GM23248 (cell line): ENCODE results near the gene GOLPH3. TPM values are rescaled to one million over a fixed set of nuclear protein-coding genes. Genes with fewer than 3 reads are reported as not detected.
A peak's percentile ranks its signal among the peaks of the same experiment; 100 is the strongest.
"Not testable (repeated sequence)": the region's sequence is repeated elsewhere in the genome, so short reads cannot be mapped to it uniquely, and the experiment has no call there.

Experiments used
- DNase-seq: peaks from one replicate; pipeline ENCODE4 v3.0.0-alpha.2; 2015
- H2AFZ ChIP-seq: fragments of 200-600 bp; sonication (generic); 2 replicates; pipeline ENCODE4 v1.6.1; 2016; ENCODE audit warnings: antibody characterized with exemption
- H3F3A ChIP-seq: fragments of 200-600 bp; sonication (generic); 2 replicates; pipeline ENCODE4 v1.6.1; 2016; ENCODE audit warnings: mild to moderate bottlenecking, antibody characterized with exemption, mixed run types; ENCODE audit not compliant: insufficient read depth
- H3K27ac ChIP-seq: fragments of 200-600 bp; sonication (generic); 2 replicates; pipeline ENCODE4 v1.5.1; 2016; ENCODE audit warnings: mild to moderate bottlenecking
- H3K27me3 ChIP-seq: fragments of 200-600 bp; sonication (generic); replicated peaks from 2 replicates; pipeline ENCODE4 v1.6.1; 2016; ENCODE audit warnings: mild to moderate bottlenecking; ENCODE audit not compliant: insufficient read depth
- H3K36me3 ChIP-seq: fragments of 200-600 bp; sonication (generic); 2 replicates; pipeline ENCODE4 v1.6.1; 2016; ENCODE audit warnings: low read depth, mild to moderate bottlenecking
- H3K4me1 ChIP-seq: fragments of 200-600 bp; sonication (generic); 2 replicates; pipeline ENCODE4 v1.6.1; 2016; ENCODE audit warnings: mild to moderate bottlenecking; ENCODE audit not compliant: insufficient read depth
- H3K4me2 ChIP-seq: fragments of 200-600 bp; sonication (generic); one replicate; pipeline ENCODE4 v1.6.1; 2016; ENCODE audit warnings: mild to moderate bottlenecking; ENCODE audit not compliant: unreplicated experiment
- H3K4me3 ChIP-seq: fragments of 200-600 bp; sonication (generic); 2 replicates; pipeline ENCODE4 v1.5.1; 2016; ENCODE audit warnings: mild to moderate bottlenecking
- H3K79me2 ChIP-seq: fragments of 200-600 bp; sonication (generic); 2 replicates; pipeline ENCODE4 v1.6.1; 2016; ENCODE audit warnings: mild to moderate bottlenecking; ENCODE audit not compliant: insufficient read depth
- H3K9ac ChIP-seq: fragments of 200-600 bp; sonication (generic); 2 replicates; pipeline ENCODE4 v1.6.1; 2016; ENCODE audit warnings: mild to moderate bottlenecking
- H3K9me2 ChIP-seq: fragments of 200-600 bp; sonication (generic); 2 replicates; pipeline ENCODE4 v1.6.1; 2016; ENCODE audit warnings: mixed run types, mild to moderate bottlenecking, moderate library complexity; ENCODE audit not compliant: insufficient read depth
- H3K9me3 ChIP-seq: fragments of 200-600 bp; sonication (generic); one replicate; pipeline ENCODE4 v1.6.1; 2017; ENCODE audit warnings: low read depth
- H4K20me1 ChIP-seq: fragments of 200-600 bp; sonication (generic); 2 replicates; pipeline ENCODE4 v1.6.0; 2016; ENCODE audit not compliant: insufficient read depth
- EZH2 ChIP-seq: fragments of 200-600 bp; sonication (generic); IDR thresholded peaks from 2 replicates; pipeline ENCODE4 v1.6.1; 2018; ENCODE audit warnings: antibody characterized with exemption, mild to moderate bottlenecking; ENCODE audit not compliant: insufficient read depth, poor library complexity, severe bottlenecking
- EZH2phosphoT487 ChIP-seq: fragments of 200-600 bp; sonication (generic); IDR thresholded peaks from 2 replicates; pipeline ENCODE4 v1.6.1; 2018; ENCODE audit warnings: antibody characterized with exemption, moderate library complexity, mild to moderate bottlenecking, low read depth; ENCODE audit not compliant: insufficient read depth
- WGBS, 2 experiments: methylation state at CpG; one replicate each; pipeline ENCODE4 v1.1.6; 2015 to 2017; ENCODE audit warnings: low lambda C conversion rate in 2 of 2, low coverage in 1 of 2; ENCODE audit errors: missing lambda C conversion rate in 2 of 2; 5-methylcytosine and 5-hydroxymethylcytosine counted together
- in situ Hi-C: fragments of 300-500 bp; cut with MboI; formaldehyde crosslinking; loops from 2 replicates; pipeline ENCODE4 v1.15.0; 2020
- polyA plus RNA-seq: library from polyadenylated mRNA; unstranded; fragments of >200 nt; fragmentation: Nextera tagmentation; extraction: Ambion mirVana; gene quantifications from 2 replicates; pipeline ENCODE4 v1.2.1, GENCODE V29; 2016
- total RNA-seq: library from RNA; depleted of rRNA; stranded (reverse); fragments of >200 nt; shearing (Covaris generic); gene quantifications from 2 replicates; pipeline ENCODE4 v1.2.3, GENCODE V29; 2014

GOLPH3 gene
- total and polyA plus RNA-seq, 2 experiments from 2014 or later: 102 to 120 TPM

- H3K79me2 ChIP-seq: peaks cover 70% of the 10 kb centered on the region
- peak overlapping the region; percentile 96 for H3K4me3 ChIP-seq
- WGBS, 2 experiments: 1 to 2% methylated on average over 60 to 61 of the region's 74 CpGs
- DNase-seq: peak; percentile 83
- no peaks in the 10 kb centered on the region for H3K9me3 ChIP-seq
- no peaks in the 10 kb centered on the region for H3K9me2 ChIP-seq
- in situ Hi-C loops: no loop called here
- H3K9ac ChIP-seq: peak overlapping the region; percentile 100
- H3K27me3 ChIP-seq: no peaks in the 10 kb centered on the region
- H2AFZ ChIP-seq: peak overlapping the region; percentile 58
- H3K4me2 ChIP-seq: peak overlapping the region; percentile 93
- peaks cover 11% of the 10 kb centered on the region; the same call in 1 of the 2 replicates for H4K20me1 ChIP-seq
- H3F3A ChIP-seq: peaks cover 56% of the 10 kb centered on the region
- peaks cover 19% of the 10 kb centered on the region for H3K36me3 ChIP-seq
- H3K27ac ChIP-seq: peak overlapping the region; percentile 99
- H3K4me1 ChIP-seq: peaks cover 39% of the 10 kb centered on the region
- TF ChIP-seq EZH2: no peak
- TF ChIP-seq EZH2phosphoT487: no peak
These were observed 680 bp downstream of the GOLPH3 start for GRCh38 chr5:32173267-32174010.

- TF ChIP-seq EZH2 (no peak), EZH2phosphoT487 (no peak)
- DNase-seq: peak; percentile 28
- peaks cover 39% of the 10 kb centered on the region for H3K4me1 ChIP-seq
- peaks cover 59% of the 10 kb centered on the region for H3F3A ChIP-seq
- H4K20me1 ChIP-seq: peaks cover 11% of the 10 kb centered on the region; the same call in 1 of the 2 replicates
- no peaks in the 10 kb centered on the region for H3K9me3 ChIP-seq
- peaks cover 24% of the 10 kb centered on the region for H3K36me3 ChIP-seq
- in situ Hi-C loops: no loop called here
- 1% methylated on average over 4 of the region's 4 CpGs for WGBS, 2 experiments
- peaks cover 75% of the 10 kb centered on the region for H3K79me2 ChIP-seq
- H2AFZ ChIP-seq: peak overlapping the region; percentile 58; the same call in 1 of the 2 replicates
- H3K4me2 ChIP-seq: peak overlapping the region; percentile 93
- H3K9me2 ChIP-seq: no peaks in the 10 kb centered on the region
- H3K4me3 ChIP-seq: peak overlapping the region; percentile 96
- peak overlapping the region; percentile 100 for H3K9ac ChIP-seq
- H3K27me3 ChIP-seq: no peaks in the 10 kb centered on the region
- peak overlapping the region; percentile 99 for H3K27ac ChIP-seq
These were observed 1.2 kb downstream of the GOLPH3 start for GRCh38 chr5:32172923-32173266.

- in situ Hi-C loops, H3K9me2 ChIP-seq, H2AFZ ChIP-seq, H3K27me3 ChIP-seq, H3K9me3 ChIP-seq: not testable (repeated sequence)
- H3K4me3 ChIP-seq: peak overlapping the region; percentile 96
- peaks cover 81% of the 10 kb centered on the region for H3K79me2 ChIP-seq
- peak overlapping the region; percentile 100 for H3K9ac ChIP-seq
- H3K36me3 ChIP-seq: peaks cover 30% of the 10 kb centered on the region
- peaks cover 11% of the 10 kb centered on the region; the same call in 1 of the 2 replicates for H4K20me1 ChIP-seq
- 2% methylated on average over 34 of the region's 34 CpGs for WGBS, 2 experiments
- peak overlapping the region; percentile 99 for H3K27ac ChIP-seq
- peak; percentile 46 for DNase-seq
- H3F3A ChIP-seq: peaks cover 62% of the 10 kb centered on the region
- peaks cover 39% of the 10 kb centered on the region for H3K4me1 ChIP-seq
- H3K4me2 ChIP-seq: peak overlapping the region; percentile 93
These were observed 1.8 kb downstream of the GOLPH3 start for GRCh38 chr5:32172186-32172911.

GRCh38 chr5:32170303-32171151 is 3.6 kb downstream of the GOLPH3 start:
- 26 to 33% methylated on average over 5 of the region's 5 CpGs for WGBS, 2 experiments
- H3K9ac ChIP-seq: peak overlapping the region; percentile 100
- TF ChIP-seq EZH2phosphoT487 (no peak), EZH2 (no peak)
- peak; percentile 89 for DNase-seq
- H3F3A ChIP-seq: peaks cover 65% of the 10 kb centered on the region
- no peaks in the 10 kb centered on the region for H3K9me2 ChIP-seq
- H3K9me3 ChIP-seq: no peaks in the 10 kb centered on the region
- peaks cover 45% of the 10 kb centered on the region for H3K36me3 ChIP-seq
- in situ Hi-C loops: no loop called here
- no peaks in the 10 kb centered on the region for H3K27me3 ChIP-seq
- peaks cover 32% of the 10 kb centered on the region for H3K4me1 ChIP-seq
- peaks cover 96% of the 10 kb centered on the region for H3K79me2 ChIP-seq
- H3K4me3 ChIP-seq: peak overlapping the region; percentile 96
- peaks cover 23% of the 10 kb centered on the region; the same call in 1 of the 2 replicates for H4K20me1 ChIP-seq
- peak overlapping the region; percentile 99 for H3K27ac ChIP-seq
- H3K4me2 ChIP-seq: peak overlapping the region; percentile 93
- no peak overlapping the region for H2AFZ ChIP-seq
